Loucy (cell line): ENCODE results near the gene SAMMSON.

Experiments
- H2AFZ ChIP-seq: fragments of 200-600 bp; sonication (generic); 2 replicates; pipeline ENCODE4 v1.6.0; 2016; ENCODE audit warnings: antibody characterized with exemption, mild to moderate bottlenecking, low read length, moderate library complexity
- H3F3A ChIP-seq: fragments of 200-600 bp; 2 replicates; pipeline ENCODE4 v1.6.0; 2016; ENCODE audit warnings: antibody characterized with exemption, low read depth, mild to moderate bottlenecking
- H3K27me3 ChIP-seq: fragments of 200-600 bp; sonication (generic); 2 replicates; pipeline ENCODE4 v1.6.1; 2014; ENCODE audit warnings: low read length, mild to moderate bottlenecking; ENCODE audit not compliant: insufficient read depth, poor library complexity, severe bottlenecking
- H3K36me3 ChIP-seq: fragments of 200-600 bp; sonication (generic); 2 replicates; pipeline ENCODE4 v1.6.1; 2016; ENCODE audit warnings: low read length; ENCODE audit not compliant: insufficient read depth
- H3K4me1 ChIP-seq: fragments of 200-600 bp; sonication (generic); 2 replicates; pipeline ENCODE4 v1.5.1; 2014; ENCODE audit warnings: low read length, mild to moderate bottlenecking; ENCODE audit not compliant: insufficient read depth, poor library complexity, severe bottlenecking
- H3K4me2 ChIP-seq: fragments of 200-600 bp; sonication (generic); 2 replicates; pipeline ENCODE4 v1.6.0; 2014; ENCODE audit warnings: antibody characterized with exemption, low read length, low read depth, mild to moderate bottlenecking; ENCODE audit not compliant: poor library complexity, severe bottlenecking
- H3K4me3 ChIP-seq: fragments of 200-600 bp; sonication (generic); 2 replicates; pipeline ENCODE4 v1.5.1; 2014; ENCODE audit warnings: low read length, mild to moderate bottlenecking, mixed read lengths; ENCODE audit not compliant: poor library complexity, severe bottlenecking
- H3K79me2 ChIP-seq: fragments of 200-600 bp; sonication (generic); 2 replicates; pipeline ENCODE4 v1.6.1; 2014; ENCODE audit warnings: low read length; ENCODE audit not compliant: insufficient read depth
- H3K9ac ChIP-seq: fragments of 200-600 bp; sonication (generic); 2 replicates; pipeline ENCODE4 v1.6.0; 2014; ENCODE audit warnings: mild to moderate bottlenecking, low read depth, low read length, moderate library complexity; ENCODE audit not compliant: poor library complexity, severe bottlenecking
- H3K9me2 ChIP-seq: fragments of 200-600 bp; sonication (generic); replicated peaks from 2 replicates; pipeline ENCODE4 v1.6.1; 2016; ENCODE audit warnings: low read depth, low read length, mixed read lengths
- H3K9me3 ChIP-seq: fragments of 200-600 bp; sonication (generic); 2 replicates; pipeline ENCODE4 v1.6.1; 2014; ENCODE audit warnings: mild to moderate bottlenecking, antibody characterized with exemption, low read length, low read depth; ENCODE audit not compliant: insufficient read depth
- H4K20me1 ChIP-seq: fragments of 200-600 bp; sonication (generic); 2 replicates; pipeline ENCODE4 v1.6.0; 2014; ENCODE audit warnings: antibody characterized with exemption, low read length, mild to moderate bottlenecking; ENCODE audit not compliant: insufficient read depth, poor library complexity, severe bottlenecking
- EZH2phosphoT487 ChIP-seq: fragments of 200-600 bp; IDR thresholded peaks from 2 replicates; pipeline ENCODE4 v1.6.1; 2018; ENCODE audit warnings: antibody characterized with exemption, mild to moderate bottlenecking, moderate library complexity, borderline replicate concordance
- TF ChIP-seq, protein P1 (sequence below): fragments of 200-600 bp; sonication (generic); conservative IDR thresholded peaks from 2 replicates; pipeline ENCODE4 v1.5.1; 2014; ENCODE audit warnings: mild to moderate bottlenecking, antibody characterized with exemption, low read length

Gene SAMMSON

DNA sequence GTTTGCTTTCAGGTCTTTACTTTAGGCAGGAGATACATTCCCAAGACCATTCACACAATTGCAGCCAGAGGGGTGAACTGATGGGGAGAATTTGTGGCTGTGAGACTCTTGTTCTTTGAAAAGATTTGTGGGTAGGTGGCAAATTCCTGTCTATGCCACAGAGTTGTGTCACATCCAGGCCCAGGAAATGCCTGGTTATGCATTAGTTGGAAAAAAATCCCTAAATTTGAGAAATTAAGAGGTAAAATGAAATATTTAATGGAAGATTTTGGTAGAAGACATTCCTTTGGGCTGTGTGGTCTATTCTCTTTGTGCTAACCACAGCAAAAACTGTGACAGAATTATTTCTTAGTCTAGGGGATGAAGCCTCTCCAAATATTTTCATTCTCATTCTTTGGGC is 28.8 kb downstream of the SAMMSON start:
- Histone ChIP-seq H3K9me2 (no peaks in the 10 kb centered on the region; the same call in 1 of the 2 replicates), H3K27me3 (no peaks in the 10 kb centered on the region), H3K79me2 (no peaks in the 10 kb centered on the region), H3K36me3 (no peaks in the 10 kb centered on the region), H3K4me2 (no peak overlapping the region), H3K4me1 (no peaks in the 10 kb centered on the region), H3K9ac (no peak overlapping the region), H2AFZ (no peak overlapping the region), H3F3A (no peaks in the 10 kb centered on the region), H3K9me3 (no peaks in the 10 kb centered on the region), H3K4me3 (no peak overlapping the region), H4K20me1 (no peaks in the 10 kb centered on the region)
- no peak for TF ChIP-seq EZH2phosphoT487

DNA sequence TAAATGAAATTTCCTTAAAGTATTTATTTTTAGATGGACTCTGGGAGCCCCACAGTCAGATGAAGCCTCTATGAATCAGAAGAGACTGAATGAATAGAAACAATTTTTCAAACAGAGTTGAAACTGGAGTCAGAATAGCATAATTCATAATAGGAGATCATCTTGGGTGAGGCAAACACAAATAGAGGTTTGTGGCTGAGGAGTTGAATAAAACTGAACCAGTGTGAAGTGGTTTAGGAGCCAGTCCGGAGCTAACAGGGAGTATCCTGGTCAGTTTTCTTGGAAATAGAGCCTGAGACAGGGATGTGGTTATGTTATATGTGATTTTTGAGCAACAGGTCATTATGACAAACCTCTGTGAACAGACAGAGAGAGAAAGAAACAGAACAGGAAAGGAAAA is 39.2 kb downstream of the SAMMSON start:
- Histone ChIP-seq H3K9me2 (no peaks in the 10 kb centered on the region), H3K4me2 (no peak overlapping the region), H3K4me1 (no peaks in the 10 kb centered on the region), H3K27me3 (no peaks in the 10 kb centered on the region), H3K9ac (no peak overlapping the region), H3K4me3 (no peak overlapping the region), H3K9me3 (no peaks in the 10 kb centered on the region), H4K20me1 (no peaks in the 10 kb centered on the region), H3K79me2 (no peaks in the 10 kb centered on the region), H3F3A (no peaks in the 10 kb centered on the region), H3K36me3 (no peaks in the 10 kb centered on the region), H2AFZ (no peak overlapping the region)
- no peak for TF ChIP-seq EZH2phosphoT487
- TF ChIP-seq, protein P1, sequence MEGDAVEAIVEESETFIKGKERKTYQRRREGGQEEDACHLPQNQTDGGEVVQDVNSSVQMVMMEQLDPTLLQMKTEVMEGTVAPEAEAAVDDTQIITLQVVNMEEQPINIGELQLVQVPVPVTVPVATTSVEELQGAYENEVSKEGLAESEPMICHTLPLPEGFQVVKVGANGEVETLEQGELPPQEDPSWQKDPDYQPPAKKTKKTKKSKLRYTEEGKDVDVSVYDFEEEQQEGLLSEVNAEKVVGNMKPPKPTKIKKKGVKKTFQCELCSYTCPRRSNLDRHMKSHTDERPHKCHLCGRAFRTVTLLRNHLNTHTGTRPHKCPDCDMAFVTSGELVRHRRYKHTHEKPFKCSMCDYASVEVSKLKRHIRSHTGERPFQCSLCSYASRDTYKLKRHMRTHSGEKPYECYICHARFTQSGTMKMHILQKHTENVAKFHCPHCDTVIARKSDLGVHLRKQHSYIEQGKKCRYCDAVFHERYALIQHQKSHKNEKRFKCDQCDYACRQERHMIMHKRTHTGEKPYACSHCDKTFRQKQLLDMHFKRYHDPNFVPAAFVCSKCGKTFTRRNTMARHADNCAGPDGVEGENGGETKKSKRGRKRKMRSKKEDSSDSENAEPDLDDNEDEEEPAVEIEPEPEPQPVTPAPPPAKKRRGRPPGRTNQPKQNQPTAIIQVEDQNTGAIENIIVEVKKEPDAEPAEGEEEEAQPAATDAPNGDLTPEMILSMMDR = no peak

DNA sequence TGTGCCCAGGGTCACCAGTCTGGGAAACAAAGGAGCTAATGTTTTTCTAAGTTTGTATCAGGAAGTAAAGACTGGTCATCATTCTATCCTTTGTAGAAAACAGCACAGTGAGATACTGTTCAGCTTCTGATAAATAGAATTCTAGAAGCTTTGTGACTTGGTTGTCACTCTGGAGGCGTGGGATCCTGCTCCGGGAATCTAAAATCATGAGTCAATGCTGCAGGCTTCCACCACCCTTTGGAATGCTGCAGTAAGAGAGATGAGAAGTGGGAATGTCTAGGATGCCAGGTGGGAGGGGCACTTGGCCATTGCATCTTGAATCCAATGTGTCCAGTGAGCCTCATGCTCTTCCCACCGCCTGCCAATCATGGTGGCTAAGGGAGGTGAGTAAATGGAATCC is 40.9 kb downstream of the SAMMSON start:
- no peaks in the 10 kb centered on the region for H3K79me2 ChIP-seq
- H3K27me3 ChIP-seq = no peaks in the 10 kb centered on the region
- no peaks in the 10 kb centered on the region for H3K4me1 ChIP-seq
- H3K4me3 ChIP-seq = no peak overlapping the region
- no peak overlapping the region for H2AFZ ChIP-seq
- H4K20me1 ChIP-seq = no peaks in the 10 kb centered on the region
- H3K9me2 ChIP-seq = no peaks in the 10 kb centered on the region
- H3F3A ChIP-seq = no peaks in the 10 kb centered on the region
- H3K9ac ChIP-seq = no peak overlapping the region
- no peak overlapping the region for H3K4me2 ChIP-seq
- TF ChIP-seq, protein P1 = no peak
- TF ChIP-seq EZH2phosphoT487 = no peak
- H3K36me3 ChIP-seq = no peaks in the 10 kb centered on the region
- H3K9me3 ChIP-seq = no peaks in the 10 kb centered on the region

DNA sequence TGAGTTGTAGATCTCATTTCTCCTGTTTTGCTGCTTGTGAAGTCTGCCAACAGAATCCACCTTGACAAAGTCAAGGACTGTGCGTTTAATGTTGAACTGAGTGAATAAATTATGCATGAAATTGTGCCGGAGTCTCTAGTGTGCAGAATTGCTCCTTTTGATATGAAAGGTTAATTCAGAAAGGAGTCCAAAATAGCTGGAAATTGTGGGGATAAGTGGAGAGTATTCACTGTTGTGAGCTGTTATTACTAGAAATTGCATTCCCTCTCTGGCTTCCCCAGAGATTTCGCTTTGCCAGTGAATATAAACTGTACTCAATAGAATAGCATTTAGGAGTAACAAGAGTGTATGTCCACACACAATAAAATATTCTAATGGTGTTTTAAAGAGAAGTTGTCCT is 43.1 kb downstream of the SAMMSON start:
- H2AFZ ChIP-seq = no peak overlapping the region
- H3K79me2 ChIP-seq = no peaks in the 10 kb centered on the region
- no peaks in the 10 kb centered on the region for H4K20me1 ChIP-seq
- no peaks in the 10 kb centered on the region for H3F3A ChIP-seq
- no peaks in the 10 kb centered on the region for H3K27me3 ChIP-seq
- no peaks in the 10 kb centered on the region for H3K9me2 ChIP-seq
- no peak overlapping the region for H3K9ac ChIP-seq
- TF ChIP-seq EZH2phosphoT487 = no peak
- TF ChIP-seq, protein P1 = no peak
- H3K4me3 ChIP-seq = no peak overlapping the region
- H3K9me3 ChIP-seq = no peaks in the 10 kb centered on the region
- no peak overlapping the region for H3K4me2 ChIP-seq
- no peaks in the 10 kb centered on the region for H3K4me1 ChIP-seq
- H3K36me3 ChIP-seq = no peaks in the 10 kb centered on the region
